Suprapubic skin (tissue), 4 donors: ENCODE data around the gene RMDN3. TPM values are rescaled to one million over a fixed set of nuclear protein-coding genes. Genes with fewer than 3 reads are reported as not detected.

Experiments
- DNase-seq, 2 donors: peaks; one replicate each; pipeline ENCODE4 v3.0.0-alpha.2; 2019; ENCODE audit warnings: low spot score in 2 of 2
- H3K27ac ChIP-seq: fragments of 200-600 bp; sonication (generic); one replicate; pipeline ENCODE4 v1.5.1; 2019
- H3K27me3 ChIP-seq: fragments of 200-600 bp; sonication (generic); one replicate; pipeline ENCODE4 v1.5.1; 2019
- H3K36me3 ChIP-seq: fragments of 200-600 bp; sonication (generic); one replicate; pipeline ENCODE4 v1.5.1; 2019
- H3K4me1 ChIP-seq: fragments of 200-600 bp; sonication (generic); one replicate; pipeline ENCODE4 v1.5.1; 2019
- H3K4me3 ChIP-seq: fragments of 200-600 bp; sonication (generic); one replicate; pipeline ENCODE4 v1.5.1; 2019; ENCODE audit warnings: mild to moderate bottlenecking
- H3K9me3 ChIP-seq: fragments of 200-600 bp; sonication (generic); one replicate; pipeline ENCODE4 v1.5.1; 2019
- EP300 ChIP-seq: sonication (generic); formaldehyde crosslinking; IDR thresholded peaks from one replicate; pipeline ENCODE4 v1.6.1; 2017; ENCODE audit warnings: antibody characterized with exemption
- POLR2A ChIP-seq, 2 donors: fragments of 450-650 bp; IDR thresholded peaks; one replicate each; pipeline ENCODE4 v1.6.1; 2017; ENCODE audit warnings: antibody characterized with exemption in 2 of 2, mild to moderate bottlenecking in 2 of 2, moderate library complexity in 2 of 2
- POLR2AphosphoS5 ChIP-seq, 3 donors: sonication (generic); formaldehyde crosslinking; IDR thresholded peaks; one replicate each; pipeline ENCODE4 v1.6.1; 2017; ENCODE audit warnings: antibody characterized with exemption in 3 of 3
- WGBS: methylation state at CpG from one replicate; pipeline ENCODE4 v1.1.5; 2018; 5-methylcytosine and 5-hydroxymethylcytosine counted together
- total RNA-seq, 4 donors: library from RNA; depleted of rRNA; stranded (reverse); fragments of >200 nt; gene quantifications; one replicate each; pipeline ENCODE4 v1.1.0, GENCODE V29; 2016
- TF ChIP-seq, protein P1 (sequence below), 2 donors: fragments of 200-600 bp in 1 of 2; fragments of 450-650 bp in 1 of 2; sonication (generic) in 1 of 2; IDR thresholded peaks; one replicate each; pipeline ENCODE4 v1.5.1; 2016 to 2019; ENCODE audit warnings: antibody characterized with exemption in 2 of 2, mild to moderate bottlenecking in 1 of 2, moderate library complexity in 1 of 2

Gene RMDN3
- total RNA-seq, 4 donors from 2014 or later = 25.4 to 44.8 (median 35.6) TPM

DNA sequence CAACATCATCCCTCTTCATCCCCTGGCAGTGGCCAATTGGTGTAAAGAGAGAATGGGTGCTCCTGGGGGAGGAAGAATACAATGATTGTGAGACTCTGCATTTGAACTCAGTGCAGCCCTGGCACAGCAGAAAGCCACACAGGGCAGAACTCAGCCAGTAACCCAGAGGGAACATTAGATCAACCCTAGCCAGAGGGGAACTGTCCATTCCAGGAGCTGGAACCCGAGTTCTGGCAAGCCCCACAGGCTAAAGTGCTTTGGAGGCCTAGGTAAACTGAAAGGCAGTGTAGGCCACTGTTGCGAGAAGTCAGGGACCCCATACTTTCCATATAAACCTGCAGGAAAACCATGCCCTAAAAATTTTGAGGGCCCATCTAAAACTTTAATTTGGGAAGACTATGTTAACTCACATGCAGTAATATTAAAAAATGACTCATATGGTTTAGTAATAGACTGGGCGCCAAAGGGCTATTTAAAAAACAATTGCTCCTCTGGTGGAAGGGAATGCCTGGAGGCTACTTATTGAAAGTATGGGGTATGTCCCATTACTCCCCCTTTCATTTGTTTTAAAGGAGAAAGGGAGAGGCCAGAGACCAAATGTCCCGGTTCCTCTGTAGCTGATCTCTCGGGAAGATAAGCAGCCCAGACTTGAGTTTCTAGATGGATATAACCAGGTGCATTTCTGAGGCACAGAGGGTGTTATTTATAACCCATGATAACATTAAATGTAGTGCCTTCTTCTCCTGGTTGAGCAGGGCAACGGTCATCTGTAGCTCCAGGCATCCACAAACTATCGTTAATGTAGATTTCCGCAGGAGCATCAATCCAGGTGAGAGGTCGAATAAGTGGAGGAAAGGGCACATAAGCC lies 65.9 kb downstream of the RMDN3 start:
- Histone ChIP-seq H3K36me3 (peaks cover 10% of the 10 kb centered on the region), H3K9me3 (no peaks in the 10 kb centered on the region), H3K27ac (no peak overlapping the region), H3K4me3 (no peak overlapping the region), H3K4me1 (peaks cover 8% of the 10 kb centered on the region), H3K27me3 (no peaks in the 10 kb centered on the region)
- 81% methylated on average over 9 of the region's 9 CpGs for WGBS
- DNase-seq = no peak
- no peak for TF ChIP-seq EP300
- no peak for TF ChIP-seq POLR2AphosphoS5 (IDR thresholded peaks at IDR 0.05)
- TF ChIP-seq, protein P1, sequence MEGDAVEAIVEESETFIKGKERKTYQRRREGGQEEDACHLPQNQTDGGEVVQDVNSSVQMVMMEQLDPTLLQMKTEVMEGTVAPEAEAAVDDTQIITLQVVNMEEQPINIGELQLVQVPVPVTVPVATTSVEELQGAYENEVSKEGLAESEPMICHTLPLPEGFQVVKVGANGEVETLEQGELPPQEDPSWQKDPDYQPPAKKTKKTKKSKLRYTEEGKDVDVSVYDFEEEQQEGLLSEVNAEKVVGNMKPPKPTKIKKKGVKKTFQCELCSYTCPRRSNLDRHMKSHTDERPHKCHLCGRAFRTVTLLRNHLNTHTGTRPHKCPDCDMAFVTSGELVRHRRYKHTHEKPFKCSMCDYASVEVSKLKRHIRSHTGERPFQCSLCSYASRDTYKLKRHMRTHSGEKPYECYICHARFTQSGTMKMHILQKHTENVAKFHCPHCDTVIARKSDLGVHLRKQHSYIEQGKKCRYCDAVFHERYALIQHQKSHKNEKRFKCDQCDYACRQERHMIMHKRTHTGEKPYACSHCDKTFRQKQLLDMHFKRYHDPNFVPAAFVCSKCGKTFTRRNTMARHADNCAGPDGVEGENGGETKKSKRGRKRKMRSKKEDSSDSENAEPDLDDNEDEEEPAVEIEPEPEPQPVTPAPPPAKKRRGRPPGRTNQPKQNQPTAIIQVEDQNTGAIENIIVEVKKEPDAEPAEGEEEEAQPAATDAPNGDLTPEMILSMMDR (IDR thresholded peaks at IDR 0.05) = no peak
- TF ChIP-seq POLR2A (IDR thresholded peaks at IDR 0.05) = no peak

Other genes starting within 250 kb of the RMDN3 start
- gene CCDC32, start 190.2 kb downstream of the RMDN3 start, total RNA-seq = 10 to 100 TPM; 13.4 to 27.6 (median 19.6) TPM
- gene RPUSD2, start 186.0 kb downstream of the RMDN3 start, total RNA-seq = 10 to 100 TPM in 3 of 4 donors, 1 to 10 TPM in 1; 8.1 to 14.0 (median 12.1) TPM
- 1 to 10 TPM; 2.5 to 4.9 (median 3.1) TPM for gene KNL1, start 161.0 kb downstream of the RMDN3 start, total RNA-seq
- gene RAD51, start 60.1 kb downstream of the RMDN3 start, total RNA-seq = 1 to 10 TPM in 2 of 4 donors, under 1 TPM in 2; 0.64 to 2.2 (median 1.1) TPM
- 10 to 100 TPM; 39.4 to 70.3 (median 56.2) TPM for gene GCHFR, start 8.8 kb upstream of the RMDN3 start, total RNA-seq
- 10 to 100 TPM in 3 of 4 donors, 1 to 10 TPM in 1; 6.8 to 25.2 (median 19.6) TPM for gene C15orf62, start 14.7 kb upstream of the RMDN3 start, total RNA-seq
- 10 to 100 TPM; 33.3 to 57.1 (median 37.9) TPM for gene ZFYVE19, start 51.8 kb upstream of the RMDN3 start, total RNA-seq
- gene DNAJC17, start 52.2 kb upstream of the RMDN3 start, total RNA-seq = 10 to 100 TPM; 20.4 to 40.2 (median 30.3) TPM
- not detected for gene PPP1R14D, start 73.5 kb upstream of the RMDN3 start, total RNA-seq
- 100 to 1,000 TPM; 303 to 430 (median 372) TPM for gene SPINT1, start 88.8 kb upstream of the RMDN3 start, total RNA-seq
- gene RHOV, start 119.0 kb upstream of the RMDN3 start, total RNA-seq = 10 to 100 TPM; 46.9 to 96.3 (median 79.7) TPM
- gene VPS18, start 139.2 kb upstream of the RMDN3 start, total RNA-seq = 10 to 100 TPM; 15.0 to 24.9 (median 19.7) TPM
- 1 to 10 TPM in 3 of 4 donors, under 1 TPM in 1; 0.47 to 5.3 (median 2.6) TPM for gene DLL4, start 174.1 kb upstream of the RMDN3 start, total RNA-seq
- 1 to 10 TPM in 3 of 4 donors, not detected in 1; 2.6 to 10.0 (median 3.3) TPM for gene CHAC1, start 198.2 kb upstream of the RMDN3 start, total RNA-seq